Heart left ventricle (tissue), 16 donors: Measurements from ENCODE around the gene ACOXL. TPM values are rescaled to one million over a fixed set of nuclear protein-coding genes. Genes with fewer than 3 reads are reported as not detected.

ENCODE experiments used
- ATAC-seq, 4 donors: fragments of 200-7000 bp; cut with Tn5 transposase; one replicate each; pipeline ENCODE4 v1.9.1; 2020 to 2022; ENCODE audit warnings: moderate library complexity in 4 of 4, mild to moderate bottlenecking in 3 of 4, moderate number of reproducible peaks in 1 of 4
- DNase-seq, 5 donors: peaks; one replicate each; pipeline ENCODE4 v3.0.0-alpha.2; 2020
- H3K27ac ChIP-seq, 12 donors: fragments of 200-600 bp; sonication (generic) in 4 of 12; one replicate each; pipeline versions ENCODE4 v1.5.0 to v1.8.0; 2016 to 2022; ENCODE audit warnings: mild to moderate bottlenecking in 2 of 12
- H3K27me3 ChIP-seq, 9 donors: fragments of 200-600 bp; sonication (generic) in 2 of 9; one replicate each; pipeline versions ENCODE4 v1.5.1 to v1.8.0; 2016 to 2022; ENCODE audit warnings: mild to moderate bottlenecking in 3 of 9
- H3K36me3 ChIP-seq, 9 donors: fragments of 200-600 bp; sonication (generic) in 2 of 9; one replicate each; pipeline versions ENCODE4 v1.5.0 to v1.8.0; 2018 to 2022; ENCODE audit warnings: mild to moderate bottlenecking in 2 of 9
- H3K4me1 ChIP-seq, 12 donors: fragments of 200-600 bp; sonication (generic) in 4 of 12; one replicate each; pipeline versions ENCODE4 v1.5.0 to v1.8.0; 2016 to 2022; ENCODE audit warnings: mild to moderate bottlenecking in 3 of 12
- H3K4me3 ChIP-seq, 12 donors: fragments of 200-600 bp; sonication (generic) in 4 of 12; one replicate each; pipeline versions ENCODE4 v1.5.0 to v1.8.0; 2017 to 2022; ENCODE audit warnings: mild to moderate bottlenecking in 9 of 12, moderate library complexity in 4 of 12
- H3K9me3 ChIP-seq, 12 donors: fragments of 200-600 bp; sonication (generic) in 4 of 12; one replicate each; pipeline versions ENCODE4 v1.5.0 to v1.8.0; 2016 to 2022; ENCODE audit warnings: mild to moderate bottlenecking in 1 of 12
- POLR2A ChIP-seq, 2 donors: fragments of 450-650 bp; IDR thresholded peaks; one replicate each; pipeline ENCODE4 v1.6.1; 2017; ENCODE audit warnings: antibody characterized with exemption in 2 of 2, mild to moderate bottlenecking in 2 of 2, moderate library complexity in 2 of 2
- WGBS, 4 donors: extraction: QIAGEN DNeasy Blood & Tissue Kit in 2 of 4; methylation state at CpG; one replicate each; pipeline versions ENCODE4 v1.1.5 to v1.1.7; 2013 to 2018; 5-methylcytosine and 5-hydroxymethylcytosine counted together
- intact Hi-C, 10 donors: fragments of 100-400 bp; cut with DNase I; formaldehyde crosslinking; loops; one replicate each; pipeline versions ENCODE4 v1.11.1 to v1.14.2; 2022
- polyA plus RNA-seq, 2 donors: library from polyadenylated mRNA; stranded (reverse); fragments of 200-250 nt; gene quantifications; one replicate each; pipeline ENCODE4 v1.2.3, GENCODE V29; 2013
- total RNA-seq, 9 donors: library from RNA; depleted of rRNA in 2 of 9; stranded (reverse); fragments of >200 nt in 2 of 9; fragmentation: NEBNext Ultra II Directional in 3 of 9; extraction: Animal tissue kit (Norgen Biotek cat#: 25700) in 3 of 9; gene quantifications; one replicate each; pipeline versions ENCODE4 v1.1.0 to v1.2.4, GENCODE V29; 2016 to 2023
- TF ChIP-seq, protein P1 (sequence below), 12 donors: fragments of 200-600 bp; sonication (generic) in 4 of 12; IDR thresholded peaks; one replicate each; pipeline versions ENCODE4 v1.5.0 to v1.8.0; 2018 to 2022; ENCODE audit warnings: antibody characterized with exemption in 12 of 12, mild to moderate bottlenecking in 5 of 12
- donor health status: ischemic (EF 13 %, LVEDD 7.1; RV severe dilation, severe dysfunction).
- donor health status: healthy with polysubstance abuse.
- donor health status: DM: no; HTN: yes; CAD: no.
- donor health status: DM: no; HTN: no; CAD: no.
- donor health status: ischemic (EF 25% LVEDD 6.9; RV normal size, moderate dysfunction).
- donor health status: ischemic (EF 25% LVEDD 5.7; RV mildly dilated, moderate dysfunction).
- donor health status: healthy.
- donor health status: DM: yes; HTN: yes; CAD: no.
- donor health status: ischemic (EF 35%, LVEDD 5.7; RV mildly dilated, moderate dysfunction).
- donor health status: nonischemic (EF 11% LVEDD 7.7; RV severe dilation, severe dysfunction).
- donor health status: DM: yes; HTN: yes; CAD: no.
- donor health status: PGD.
- donor health status: ischemic (EF 29% LVEDD 5.4; RV normal size, mild dysfunction).
- donor health status: nonischemic (EF 23%, LVEDD 6.1; RV moderate dilation, normal function).

The ACOXL gene
- total and polyA plus RNA-seq, 11 donors = 0.25 TPM; not detected in 10

DNA sequence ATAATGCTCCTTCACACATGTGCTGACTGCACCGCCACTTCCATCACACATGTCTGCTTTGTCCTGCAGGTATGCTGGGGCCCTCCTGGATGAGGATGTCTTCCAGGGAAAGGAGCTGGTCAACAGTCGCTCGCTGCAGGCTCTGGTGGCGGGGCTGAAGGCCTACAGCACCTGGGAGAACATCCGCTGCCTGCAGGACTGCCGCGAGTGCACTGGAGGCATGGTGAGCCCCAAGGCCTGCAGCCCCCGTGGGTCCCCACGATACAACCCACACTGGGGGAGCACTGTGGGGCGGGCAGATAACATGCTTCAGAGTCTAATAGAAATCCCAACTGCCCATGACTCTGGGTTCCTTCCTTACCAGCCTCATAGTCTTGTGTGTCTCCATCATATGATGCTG lies 201.0 kb downstream of the ACOXL start:
- Histone ChIP-seq H3K27me3 (peaks cover 0 to 2% (median 0%) of the 10 kb centered on the region in 9 donors), H3K36me3 (no peaks in the 10 kb centered on the region), H3K27ac (no peak overlapping the region), H3K4me1 (peaks cover 0 to 5% (median 0%) of the 10 kb centered on the region in 12 donors), H3K4me3 (no peak overlapping the region), H3K9me3 (peaks cover 0 to 15% (median 8%) of the 10 kb centered on the region in 12 donors)
- TF ChIP-seq POLR2A (IDR thresholded peaks at IDR 0.05) = no peak
- TF ChIP-seq, protein P1, sequence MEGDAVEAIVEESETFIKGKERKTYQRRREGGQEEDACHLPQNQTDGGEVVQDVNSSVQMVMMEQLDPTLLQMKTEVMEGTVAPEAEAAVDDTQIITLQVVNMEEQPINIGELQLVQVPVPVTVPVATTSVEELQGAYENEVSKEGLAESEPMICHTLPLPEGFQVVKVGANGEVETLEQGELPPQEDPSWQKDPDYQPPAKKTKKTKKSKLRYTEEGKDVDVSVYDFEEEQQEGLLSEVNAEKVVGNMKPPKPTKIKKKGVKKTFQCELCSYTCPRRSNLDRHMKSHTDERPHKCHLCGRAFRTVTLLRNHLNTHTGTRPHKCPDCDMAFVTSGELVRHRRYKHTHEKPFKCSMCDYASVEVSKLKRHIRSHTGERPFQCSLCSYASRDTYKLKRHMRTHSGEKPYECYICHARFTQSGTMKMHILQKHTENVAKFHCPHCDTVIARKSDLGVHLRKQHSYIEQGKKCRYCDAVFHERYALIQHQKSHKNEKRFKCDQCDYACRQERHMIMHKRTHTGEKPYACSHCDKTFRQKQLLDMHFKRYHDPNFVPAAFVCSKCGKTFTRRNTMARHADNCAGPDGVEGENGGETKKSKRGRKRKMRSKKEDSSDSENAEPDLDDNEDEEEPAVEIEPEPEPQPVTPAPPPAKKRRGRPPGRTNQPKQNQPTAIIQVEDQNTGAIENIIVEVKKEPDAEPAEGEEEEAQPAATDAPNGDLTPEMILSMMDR (IDR thresholded peaks at IDR 0.05) = no peak
- 89 to 96% (median 93%) methylated on average over 10 of the region's 10 CpGs for WGBS, 4 donors
- ATAC-seq (no peak), DNase-seq (no peak)
- intact Hi-C loops = no loop called here

DNA sequence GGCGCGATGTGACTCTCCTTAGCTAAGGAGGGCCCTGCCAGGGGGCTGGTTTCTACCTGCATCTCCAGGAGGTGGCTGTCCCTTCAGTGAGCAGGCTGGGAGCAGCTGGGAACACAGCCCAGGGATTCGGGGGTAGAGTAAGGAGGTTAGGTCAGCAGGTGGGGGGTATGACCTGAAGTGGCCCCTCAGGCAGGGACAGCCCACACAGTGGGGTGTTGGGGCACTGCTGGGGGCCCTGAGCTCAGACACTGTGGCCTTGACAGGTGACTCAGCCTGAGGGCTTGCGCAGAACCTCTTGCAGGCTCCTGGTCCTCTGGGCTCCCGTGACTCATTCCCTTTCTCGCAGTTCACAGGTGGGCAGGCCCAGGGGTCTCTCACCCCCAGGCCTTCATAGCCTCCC lies 202.6 kb downstream of the ACOXL start:
- ATAC-seq (peak in 1 of 4 donors; percentile 21), DNase-seq (no peak)
- intact Hi-C loops = no loop called here
- Histone ChIP-seq H3K36me3 (no peaks in the 10 kb centered on the region), H3K27me3 (peaks cover 0 to 2% (median 0%) of the 10 kb centered on the region in 9 donors), H3K4me3 (no peak overlapping the region), H3K4me1 (peaks cover 0 to 5% (median 0%) of the 10 kb centered on the region in 12 donors), H3K9me3 (peaks cover 0 to 4% (median 2%) of the 10 kb centered on the region in 12 donors), H3K27ac (no peak overlapping the region)
- TF ChIP-seq, protein P1 (IDR thresholded peaks at IDR 0.05) = no peak
- no peak for TF ChIP-seq POLR2A (IDR thresholded peaks at IDR 0.05)
- WGBS, 4 donors = 88 to 95% (median 94%) methylated on average over 6 of the region's 6 CpGs

DNA sequence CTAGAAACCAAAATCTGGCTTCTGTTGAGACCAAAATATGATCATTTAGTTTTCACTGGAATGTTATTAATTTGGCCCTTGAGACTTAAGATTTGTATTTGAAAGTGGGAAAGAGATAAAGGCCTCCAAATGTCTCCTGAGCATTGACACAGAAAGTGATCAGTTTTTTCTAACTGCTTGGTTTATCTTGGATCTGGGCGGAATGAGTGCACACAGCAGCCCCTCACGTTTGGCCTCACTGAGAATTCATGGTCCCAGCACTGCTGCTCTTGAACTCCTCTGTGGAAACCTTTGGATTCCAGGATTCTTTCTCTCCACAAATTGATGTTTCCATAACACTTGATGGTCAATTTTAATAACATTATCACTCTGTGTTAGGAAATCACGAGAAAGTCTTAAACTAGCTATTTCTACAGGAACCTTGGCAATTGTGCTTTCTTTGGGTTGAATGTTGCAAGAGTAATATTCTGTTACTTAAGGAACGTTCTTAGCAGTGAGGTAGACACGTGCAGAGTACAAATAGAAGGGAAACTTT lies 208.1 kb downstream of the ACOXL start:
- 59 to 69% (median 63%) methylated on average over 5 of the region's 5 CpGs for WGBS, 4 donors
- Histone ChIP-seq H3K9me3 (no peaks in the 10 kb centered on the region), H3K36me3 (no peaks in the 10 kb centered on the region), H3K4me3 (no peak overlapping the region), H3K27ac (no peak overlapping the region), H3K4me1 (no peaks in the 10 kb centered on the region), H3K27me3 (peaks cover 0 to 2% (median 0%) of the 10 kb centered on the region in 9 donors)
- TF ChIP-seq, protein P1 (IDR thresholded peaks at IDR 0.05) = no peak
- DNase-seq (no peak), ATAC-seq (no peak)
- intact Hi-C loops = loop anchor here in 1 of 10 donors (5.0 kb wide), 1 partner anchor 52 kb away; no protein-coding TSS in a partner anchor

DNA sequence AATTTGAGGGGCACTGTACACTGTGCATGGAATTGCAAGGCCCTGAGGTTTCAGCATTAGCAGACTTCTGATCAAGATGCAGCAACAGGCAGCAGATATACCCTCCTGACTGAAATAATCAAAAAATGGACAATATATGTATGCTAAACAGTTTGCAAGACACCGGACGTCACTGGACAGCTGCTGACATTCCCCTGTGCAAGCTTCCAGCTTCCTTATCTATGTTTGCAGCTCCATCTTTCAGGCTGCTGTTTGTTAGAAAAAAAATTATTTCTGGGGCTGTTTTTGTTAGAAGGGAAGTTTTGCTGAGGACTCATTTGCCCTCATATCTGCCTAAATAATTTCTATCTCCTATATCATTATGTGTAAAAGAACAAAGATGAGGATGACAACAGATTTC lies 208.9 kb downstream of the ACOXL start:
- Histone ChIP-seq H3K4me3 (no peak overlapping the region), H3K27ac (no peak overlapping the region), H3K4me1 (no peaks in the 10 kb centered on the region), H3K27me3 (peaks cover 0 to 2% (median 0%) of the 10 kb centered on the region in 9 donors), H3K9me3 (no peaks in the 10 kb centered on the region), H3K36me3 (no peaks in the 10 kb centered on the region)
- intact Hi-C loops = loop anchor here in 1 of 10 donors (5.0 kb wide), 1 partner anchor 51 kb away; no protein-coding TSS in a partner anchor
- no peak for DNase-seq
- 32 to 56% (median 37%) methylated on average over 2 of the region's 2 CpGs for WGBS, 4 donors
- no peak for ATAC-seq
- TF ChIP-seq, protein P1 (IDR thresholded peaks at IDR 0.05) = no peak
- TF ChIP-seq POLR2A (IDR thresholded peaks at IDR 0.05) = no peak
